HG03575 (cell line): ENCODE results near the gene TACC2.
"Not testable (repeated sequence)": the region's sequence is repeated elsewhere in the genome, so short reads cannot be mapped to it uniquely, and the experiment has no call there.

Experiments
- ATAC-seq: cut with Tn5 transposase; IDR thresholded peaks from one replicate; pipeline ENCODE4 v1.9.1; 2021; ENCODE audit not compliant: unreplicated experiment, insufficient number of reproducible peaks, low FRiP score; ENCODE audit errors: extremely low read depth

The TACC2 gene

GRCh38 chr10:121975295-121976086, 13.5 kb upstream of the TACC2 start:
- ATAC-seq: no peak

DNA sequence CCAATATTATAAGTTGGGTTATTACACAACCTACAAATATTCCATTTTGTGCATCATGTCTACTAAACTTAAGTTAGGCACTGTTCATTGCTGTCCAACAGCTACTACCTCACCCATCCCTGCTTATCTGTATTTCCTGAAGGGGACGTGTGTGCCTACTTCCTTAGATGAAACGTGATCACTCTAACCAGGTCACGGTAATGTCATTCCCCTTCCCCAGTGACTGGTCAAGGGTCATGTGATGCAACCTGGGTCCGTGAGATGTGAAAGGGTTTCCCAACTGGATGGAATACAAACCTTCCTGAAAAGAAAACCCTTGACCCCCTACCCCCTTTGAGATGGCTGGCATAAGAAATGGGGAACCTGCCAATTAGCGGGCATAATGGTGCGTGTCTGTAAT, 12.4 kb upstream of the TACC2 start:
- ATAC-seq: no peak

DNA sequence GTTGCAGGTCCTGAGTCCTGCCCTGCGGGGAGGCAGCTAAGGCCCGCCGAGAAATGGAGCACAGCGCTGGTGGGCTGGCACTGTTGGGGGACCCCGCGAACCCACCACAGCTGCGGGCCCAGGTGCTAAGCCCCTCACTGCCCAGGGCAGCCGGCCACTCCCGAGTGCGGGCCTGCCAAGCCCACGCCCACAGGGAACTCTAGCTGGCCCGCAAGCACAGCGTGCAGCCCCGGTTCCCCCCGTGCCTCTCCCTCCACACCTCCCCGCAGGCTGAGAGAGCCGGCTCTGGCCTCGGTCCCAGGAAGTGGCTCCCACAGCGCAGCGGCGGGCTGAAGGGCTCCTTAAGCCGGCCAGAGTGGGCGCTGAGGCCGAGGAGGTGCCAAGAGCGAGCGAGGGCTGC, 10.5 kb upstream of the TACC2 start:
- no peak for ATAC-seq

DNA sequence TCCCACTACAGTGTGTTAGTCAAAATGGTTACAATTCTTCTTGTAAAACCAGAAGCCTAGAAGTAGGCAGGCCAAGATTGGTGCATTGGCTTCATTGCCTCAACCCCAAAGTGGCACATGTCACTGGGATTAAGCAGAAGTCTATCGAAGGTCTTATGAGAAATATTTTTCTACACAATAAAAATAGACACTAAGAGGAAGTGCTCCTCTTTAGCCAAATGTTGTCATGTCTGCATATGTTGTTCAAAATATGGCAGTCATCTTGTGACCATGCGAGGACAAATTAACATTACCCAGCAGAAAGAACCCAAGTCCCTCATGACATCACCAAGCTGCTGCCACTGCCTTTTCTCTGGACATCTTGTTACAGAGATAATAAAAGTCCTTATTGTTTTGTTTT, 7.6 kb upstream of the TACC2 start:
- ATAC-seq: no peak

- ATAC-seq: no peak
Measured at GRCh38 chr10:121983852-121984251, 5.1 kb upstream of the TACC2 start.

DNA sequence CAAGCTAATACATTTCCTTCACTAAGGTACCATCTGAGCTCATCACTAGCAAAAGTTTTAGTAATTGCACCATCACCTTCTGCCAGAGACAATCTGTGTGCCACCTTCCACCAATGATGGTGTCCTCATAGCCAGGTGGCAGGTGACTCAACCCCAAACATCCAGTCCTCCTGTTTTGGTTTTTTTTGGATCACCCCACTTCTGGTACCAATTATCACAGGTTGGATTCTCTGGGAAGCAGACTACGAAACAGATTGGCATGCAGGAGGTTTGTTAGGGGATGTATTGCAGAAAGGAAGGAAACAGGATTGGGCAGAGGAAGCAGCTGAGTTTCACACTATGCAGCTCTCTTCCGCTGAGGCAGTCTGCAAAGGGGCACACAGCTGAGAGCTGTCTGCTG, 4.5 kb upstream of the TACC2 start:
- no peak for ATAC-seq

DNA sequence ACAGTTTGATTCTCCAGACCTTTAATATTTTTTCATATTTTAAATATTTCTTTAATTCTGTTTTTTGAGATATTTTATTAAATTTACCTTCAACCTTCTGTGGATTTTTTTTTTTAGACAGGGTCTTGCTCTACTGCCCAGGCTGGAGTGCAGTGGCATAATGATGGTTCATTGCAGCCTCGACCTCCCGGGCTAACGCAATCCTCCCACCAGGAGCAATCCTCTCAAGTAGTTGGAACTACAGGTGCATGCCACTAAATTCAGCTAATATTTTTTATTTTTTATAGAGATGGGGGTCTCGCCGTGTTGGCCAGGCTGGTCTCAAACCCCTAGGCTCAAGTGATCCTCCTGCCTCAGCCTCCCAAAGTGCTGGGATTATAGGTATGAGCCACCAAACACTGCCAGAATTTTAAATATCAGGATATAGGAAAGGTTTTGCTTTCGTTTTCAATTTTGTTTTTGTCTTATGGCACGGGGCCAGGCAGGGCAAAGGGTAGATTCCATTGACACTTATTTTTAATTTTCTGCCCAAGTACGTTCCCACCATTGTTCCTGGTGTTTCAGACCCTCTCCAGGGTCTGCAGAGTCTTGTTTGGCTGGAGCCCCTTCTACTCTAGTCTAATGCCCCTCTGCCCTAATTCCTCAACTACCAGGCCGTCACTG, 1.2 kb downstream of the TACC2 start:
- no peak for ATAC-seq

DNA sequence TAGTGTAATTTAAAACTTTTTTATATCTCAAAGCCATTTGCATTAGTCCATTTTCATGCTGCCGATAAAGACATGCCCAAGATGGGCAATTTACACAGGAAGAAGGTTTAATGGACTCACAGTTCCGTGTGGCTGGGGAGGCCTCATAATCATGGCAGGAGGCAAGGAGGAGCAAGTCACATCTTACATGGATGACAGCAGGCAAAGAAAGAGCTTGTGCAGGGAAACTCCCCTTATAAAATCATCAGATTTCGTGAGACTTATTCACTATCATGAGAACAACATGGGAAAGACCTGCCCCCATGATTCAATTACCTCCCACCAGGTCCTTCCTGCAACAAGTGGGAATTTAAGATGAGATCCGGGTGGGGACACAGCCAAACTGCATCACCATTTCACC, 2.8 kb downstream of the TACC2 start:
- ATAC-seq: not testable (repeated sequence)

DNA sequence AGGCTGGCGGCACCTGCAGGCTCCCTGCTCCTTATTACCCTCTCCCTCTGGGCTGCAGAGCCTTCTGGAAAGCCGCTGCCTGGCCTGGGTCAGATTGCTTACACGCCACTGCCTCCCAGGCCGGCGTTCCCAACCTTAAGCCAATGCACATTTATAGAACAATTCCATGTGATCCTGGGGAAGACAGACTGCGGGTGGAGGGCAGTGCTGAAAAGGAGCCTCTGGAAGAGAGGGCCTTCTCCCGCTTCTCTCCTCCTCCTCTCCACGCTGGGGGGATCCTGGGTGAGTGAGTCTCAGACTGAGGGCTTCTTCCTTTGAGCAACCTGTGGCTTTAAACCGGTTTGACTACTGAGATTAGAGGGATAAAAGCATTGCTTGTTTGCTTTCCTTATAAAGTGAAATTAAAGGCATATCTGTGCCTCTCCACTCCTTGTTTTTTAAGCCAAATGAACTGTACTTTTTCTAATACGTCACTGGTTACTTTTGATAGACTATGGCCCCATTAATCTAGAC, 5.5 kb downstream of the TACC2 start:
- ATAC-seq: no peak

DNA sequence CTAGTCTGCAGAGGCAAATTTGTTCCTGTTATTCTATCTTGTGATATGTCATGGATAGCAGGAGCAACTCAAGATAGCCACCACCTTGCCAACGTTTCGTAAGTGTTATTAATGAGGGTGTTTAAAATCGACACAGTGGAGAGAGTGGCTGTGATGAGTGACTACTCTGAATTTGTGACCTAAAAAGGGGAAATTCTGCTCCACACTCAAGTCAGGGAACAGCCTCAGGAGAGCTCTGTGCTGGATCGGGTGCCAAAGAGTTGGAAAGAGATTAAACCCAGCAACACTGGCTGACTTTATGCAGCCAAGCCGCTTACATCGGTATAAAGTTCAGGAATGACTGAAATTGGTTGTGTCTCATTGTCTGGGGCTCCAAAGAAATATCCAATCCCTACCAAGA, 9.5 kb downstream of the TACC2 start:
- ATAC-seq: no peak

DNA sequence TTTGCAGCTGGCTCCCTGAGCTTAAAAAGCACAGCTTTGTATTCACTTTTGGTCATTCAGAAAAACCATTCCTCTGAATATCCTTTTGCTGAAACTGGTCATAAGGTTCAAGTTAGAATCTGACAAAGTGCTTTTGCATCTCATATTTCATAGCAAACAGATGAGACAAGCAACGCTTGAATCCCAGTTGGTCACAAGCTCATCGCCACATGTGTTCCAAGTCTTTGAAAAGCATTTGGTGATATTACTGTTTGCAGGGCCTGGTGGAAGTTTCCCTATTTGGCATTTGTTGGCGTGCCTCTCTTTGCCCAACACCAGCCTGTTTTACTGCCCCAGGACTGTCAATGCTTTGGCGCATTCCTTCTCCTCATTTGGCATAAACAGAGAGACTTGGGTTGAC, 10.3 kb downstream of the TACC2 start:
- ATAC-seq: no peak

DNA sequence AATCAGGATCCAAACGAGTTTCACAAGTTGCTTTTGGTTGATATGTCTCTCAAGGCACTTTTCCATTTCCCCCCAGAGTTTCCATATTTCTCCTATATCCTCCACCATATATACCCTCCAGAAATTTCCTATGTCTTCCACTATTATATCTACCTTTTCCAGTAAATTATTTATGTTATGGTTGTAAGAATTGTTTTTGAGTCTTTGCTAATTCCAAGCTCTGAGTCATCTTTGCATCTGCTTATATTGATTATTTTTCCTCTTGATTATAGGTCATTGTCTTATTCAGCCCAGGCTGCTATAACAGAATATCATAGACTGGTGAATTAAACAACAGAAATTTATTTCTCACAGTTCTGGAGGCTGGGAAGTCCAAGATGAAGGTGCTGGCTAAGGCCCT, 12.7 kb downstream of the TACC2 start:
- no peak for ATAC-seq

DNA sequence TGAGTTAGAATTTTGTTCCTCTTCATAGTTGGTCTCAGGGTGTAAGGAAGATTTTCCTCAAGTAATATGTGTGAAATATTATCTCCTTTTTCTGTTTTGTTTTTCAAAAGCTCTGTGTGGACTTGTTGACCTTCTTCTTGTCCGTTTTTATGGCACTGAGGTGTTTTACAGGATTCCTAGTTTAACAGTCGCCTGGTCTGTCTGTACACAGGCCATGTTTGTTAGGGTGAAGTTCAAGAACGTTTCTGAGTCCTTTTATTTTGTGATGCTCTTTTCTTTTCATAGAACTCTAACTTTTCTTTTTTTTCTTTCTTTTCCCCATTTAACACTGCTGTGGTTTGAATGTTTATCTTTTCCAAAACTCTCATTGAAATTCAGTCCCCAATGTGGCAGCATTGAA, 18.5 kb downstream of the TACC2 start:
- ATAC-seq: no peak

DNA sequence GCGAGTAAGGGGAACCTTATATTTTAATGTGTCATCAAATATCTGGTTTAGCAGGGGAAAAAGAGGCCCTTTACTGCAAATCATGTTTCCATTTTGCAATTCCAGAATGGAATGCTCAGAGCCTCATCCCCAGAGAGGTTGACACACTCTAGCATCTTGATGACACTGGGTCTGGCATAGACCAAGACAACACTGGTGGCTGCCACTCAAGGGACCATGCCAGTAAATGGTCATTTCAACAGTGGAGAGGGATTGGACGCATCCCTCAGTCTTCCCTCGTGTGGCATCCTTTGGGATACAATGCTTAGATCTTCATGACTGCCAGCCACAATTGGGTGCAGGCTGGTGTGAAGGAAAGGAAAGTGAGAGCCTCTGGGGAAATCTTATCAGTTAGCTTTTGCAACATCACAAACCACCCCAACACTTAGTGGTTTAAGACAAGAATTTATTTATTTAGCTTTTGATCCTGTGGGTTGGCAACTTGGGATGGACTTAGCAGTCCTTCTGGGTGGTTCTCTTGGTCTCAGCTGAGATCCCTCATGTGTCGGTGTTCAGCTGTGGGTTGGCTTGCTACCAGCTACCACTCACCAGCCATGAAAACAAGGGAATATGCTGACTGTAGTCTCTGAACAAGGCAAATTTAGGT, 21.6 kb downstream of the TACC2 start:
- no peak for ATAC-seq

DNA sequence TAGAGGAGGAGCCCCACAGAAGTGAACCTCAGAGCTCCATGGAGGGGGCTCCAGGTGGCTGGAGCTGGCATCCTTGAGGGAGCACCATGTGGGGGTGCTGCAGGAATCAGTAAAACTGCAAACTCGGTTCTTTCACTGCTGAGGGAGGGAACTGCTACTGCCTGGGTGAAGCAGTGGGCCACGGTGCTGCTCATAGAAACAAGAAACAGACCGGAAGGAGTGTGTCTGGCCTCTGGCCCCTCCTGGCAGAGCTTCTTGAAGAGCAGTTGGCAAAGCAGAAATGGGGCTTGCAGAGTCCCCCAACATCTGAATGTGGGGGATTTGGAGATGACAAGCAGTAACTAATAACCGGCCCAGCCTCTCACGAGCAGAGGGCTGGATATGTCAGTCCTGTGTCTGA, 23.8 kb downstream of the TACC2 start:
- no peak for ATAC-seq

- no peak for ATAC-seq
Measured at GRCh38 chr10:122013311-122013780, 24.4 kb downstream of the TACC2 start.

GRCh38 chr10:122014652-122015248, 25.8 kb downstream of the TACC2 start:
- no peak for ATAC-seq

DNA sequence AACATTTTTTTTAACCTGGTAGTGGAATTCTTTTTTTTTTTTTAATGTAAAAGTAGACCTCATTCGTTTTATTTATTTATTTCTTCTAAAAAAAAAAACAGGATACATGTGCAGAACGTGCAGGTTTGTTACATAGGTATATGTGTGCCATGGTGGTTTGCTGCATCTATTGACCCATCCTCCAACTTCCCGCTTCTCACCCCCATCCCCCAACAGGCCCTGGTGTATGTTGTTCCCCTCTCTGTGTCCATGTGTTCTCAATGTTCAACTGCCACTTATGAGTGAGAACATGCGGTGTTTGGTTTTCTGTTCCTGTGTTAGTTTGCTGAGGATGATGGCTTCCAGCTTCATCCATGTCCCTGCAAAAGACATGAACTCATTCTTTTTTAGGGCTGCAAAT, 29.0 kb downstream of the TACC2 start:
- ATAC-seq: not testable (repeated sequence)

DNA sequence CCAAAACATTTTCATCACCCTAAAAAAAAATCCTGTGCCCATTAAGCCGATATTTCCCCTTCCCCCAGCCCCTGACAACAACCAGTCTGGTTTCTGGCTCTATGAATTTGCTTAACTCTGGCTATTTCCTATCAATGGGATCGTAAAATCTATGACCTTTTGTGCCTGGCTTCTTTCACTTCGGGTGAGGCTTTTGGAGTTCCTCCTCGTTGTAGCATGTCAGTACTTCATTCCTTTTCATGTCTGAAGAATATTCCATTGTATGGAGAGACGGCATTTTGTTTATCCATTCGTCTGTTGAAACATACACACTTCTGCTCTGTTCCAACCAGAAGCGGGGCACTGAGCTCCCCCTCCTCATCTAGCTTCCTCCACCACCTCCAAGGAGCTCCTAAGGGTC, 29.5 kb downstream of the TACC2 start:
- no peak for ATAC-seq
